OCI-LY1 (cell line): ENCODE data around the gene RASA3.

ENCODE experiments used
- H2AFZ ChIP-seq: fragments of 200-600 bp; sonication (generic), shearing (Covaris generic); 2 replicates; pipeline ENCODE4 v1.6.0; 2014; ENCODE audit warnings: antibody characterized with exemption, mild to moderate bottlenecking, low read length
- H3F3A ChIP-seq: fragments of 200-600 bp; sonication (generic), shearing (Covaris generic); 2 replicates; pipeline ENCODE4 v1.6.0; 2014; ENCODE audit warnings: mild to moderate bottlenecking, antibody characterized with exemption, low read length, moderate library complexity; ENCODE audit not compliant: insufficient read depth
- H3K27ac ChIP-seq: fragments of 200-600 bp; sonication (generic); 2 replicates; pipeline ENCODE4 v1.5.1; 2014; ENCODE audit warnings: low read length, mixed run types, mild to moderate bottlenecking, low read depth; ENCODE audit not compliant: poor library complexity, severe bottlenecking
- H3K27me3 ChIP-seq: fragments of 200-600 bp; sonication (generic); 2 replicates; pipeline ENCODE4 v1.6.0; 2014; ENCODE audit warnings: antibody characterized with exemption, mild to moderate bottlenecking, low read length, moderate library complexity; ENCODE audit not compliant: insufficient read depth
- H3K36me3 ChIP-seq: fragments of 200-600 bp; sonication (generic); 2 replicates; pipeline ENCODE4 v1.6.1; 2014; ENCODE audit warnings: mild to moderate bottlenecking, antibody characterized with exemption, low read length, moderate library complexity, mixed read lengths; ENCODE audit not compliant: insufficient read depth
- H3K4me1 ChIP-seq: fragments of 200-600 bp; sonication (generic); 2 replicates; pipeline ENCODE4 v1.5.1; 2014; ENCODE audit warnings: mild to moderate bottlenecking, low read length, moderate library complexity; ENCODE audit not compliant: insufficient read depth, severe bottlenecking
- H3K4me2 ChIP-seq: fragments of 200-600 bp; sonication (generic), shearing (Covaris generic); 2 replicates; pipeline ENCODE4 v1.6.1; 2014; ENCODE audit warnings: low read length
- H3K4me3 ChIP-seq: fragments of 200-600 bp; sonication (generic); 2 replicates; pipeline ENCODE4 v1.5.1; 2014; ENCODE audit warnings: low read length, low read depth, mild to moderate bottlenecking, mixed read lengths; ENCODE audit not compliant: poor library complexity, severe bottlenecking
- H3K79me2 ChIP-seq: fragments of 200-600 bp; shearing (Covaris generic); 2 replicates; pipeline ENCODE4 v1.6.1; 2016; ENCODE audit warnings: mixed run types, low read length, mixed read lengths; ENCODE audit not compliant: insufficient read depth
- H3K9ac ChIP-seq: fragments of 200-600 bp; sonication (generic), shearing (Covaris generic); 2 replicates; pipeline ENCODE4 v1.6.1; 2014; ENCODE audit warnings: mild to moderate bottlenecking, low read length, mixed read lengths
- H3K9me2 ChIP-seq: fragments of 200-600 bp; sonication (generic), shearing (Covaris generic); 2 replicates; pipeline ENCODE4 v1.6.1; 2014; ENCODE audit warnings: low read depth, mild to moderate bottlenecking, low read length, mixed read lengths
- H3K9me3 ChIP-seq: fragments of 200-600 bp; shearing (Covaris generic); 2 replicates; pipeline ENCODE4 v1.6.1; 2014; ENCODE audit warnings: low read length, mixed read lengths
- H4K20me1 ChIP-seq: fragments of 200-600 bp; sonication (generic), shearing (Covaris generic); 2 replicates; pipeline ENCODE4 v1.6.0; 2016; ENCODE audit warnings: mild to moderate bottlenecking, low read length; ENCODE audit not compliant: insufficient read depth
- EZH2 ChIP-seq: fragments of 200-600 bp; sonication (generic), shearing (Covaris generic); IDR thresholded peaks from 2 replicates; pipeline ENCODE4 v1.8.0; 2017; ENCODE audit warnings: borderline replicate concordance, mixed run types, mild to moderate bottlenecking, antibody characterized with exemption, low read length, moderate library complexity, mixed read lengths
- TF ChIP-seq, protein P1 (sequence below): fragments of 200-600 bp; sonication (generic), shearing (Covaris generic); IDR thresholded peaks from 2 replicates; pipeline ENCODE4 v1.5.1; 2017; ENCODE audit warnings: mild to moderate bottlenecking, antibody characterized with exemption, low read length, moderate library complexity, mixed read lengths

Gene RASA3

DNA sequence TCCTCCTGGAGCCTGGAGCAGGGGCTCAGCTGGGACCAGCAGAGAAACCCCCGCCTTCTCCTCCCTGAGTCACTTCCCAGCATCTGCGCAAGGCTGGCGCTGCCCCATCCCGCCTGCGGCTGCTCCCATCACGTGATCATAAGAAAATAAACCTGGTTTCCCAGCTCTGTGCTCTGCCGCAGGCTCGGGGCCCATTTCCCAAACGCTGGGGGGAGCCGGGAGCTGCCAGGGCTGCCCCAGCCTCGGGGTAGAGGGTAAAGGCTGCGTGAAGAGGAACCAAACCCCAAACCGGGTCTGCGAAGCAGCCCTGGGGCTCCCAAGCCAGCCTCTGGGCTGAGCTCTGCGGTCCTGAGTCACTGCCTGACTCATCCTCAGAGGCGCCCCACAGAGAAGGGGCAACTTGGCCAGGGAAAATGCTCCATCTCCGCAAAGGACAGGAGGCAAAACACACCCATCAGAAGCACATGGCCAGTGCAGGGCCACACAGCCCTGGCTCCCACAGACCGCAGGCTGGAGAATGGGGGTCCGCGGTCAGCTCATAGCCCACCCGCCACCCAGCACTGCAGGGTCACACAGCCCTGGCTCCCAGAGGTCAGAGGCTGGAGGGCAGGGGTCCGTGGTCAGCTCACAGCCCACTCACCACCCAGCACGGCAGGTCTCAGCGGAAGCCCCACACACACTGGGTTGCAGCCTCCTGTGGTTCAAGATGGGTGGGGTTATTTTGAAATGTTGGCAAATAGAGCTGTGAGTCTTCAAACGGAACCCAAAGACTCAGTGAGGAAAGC is 67.1 kb downstream of the RASA3 start:
- H2AFZ ChIP-seq, result no peak overlapping the region
- peak overlapping the region; percentile 81 for H3K27ac ChIP-seq
- no peaks in the 10 kb centered on the region for H3F3A ChIP-seq
- H3K79me2 ChIP-seq, result no peaks in the 10 kb centered on the region
- H4K20me1 ChIP-seq, result no peaks in the 10 kb centered on the region
- TF ChIP-seq, protein P1, sequence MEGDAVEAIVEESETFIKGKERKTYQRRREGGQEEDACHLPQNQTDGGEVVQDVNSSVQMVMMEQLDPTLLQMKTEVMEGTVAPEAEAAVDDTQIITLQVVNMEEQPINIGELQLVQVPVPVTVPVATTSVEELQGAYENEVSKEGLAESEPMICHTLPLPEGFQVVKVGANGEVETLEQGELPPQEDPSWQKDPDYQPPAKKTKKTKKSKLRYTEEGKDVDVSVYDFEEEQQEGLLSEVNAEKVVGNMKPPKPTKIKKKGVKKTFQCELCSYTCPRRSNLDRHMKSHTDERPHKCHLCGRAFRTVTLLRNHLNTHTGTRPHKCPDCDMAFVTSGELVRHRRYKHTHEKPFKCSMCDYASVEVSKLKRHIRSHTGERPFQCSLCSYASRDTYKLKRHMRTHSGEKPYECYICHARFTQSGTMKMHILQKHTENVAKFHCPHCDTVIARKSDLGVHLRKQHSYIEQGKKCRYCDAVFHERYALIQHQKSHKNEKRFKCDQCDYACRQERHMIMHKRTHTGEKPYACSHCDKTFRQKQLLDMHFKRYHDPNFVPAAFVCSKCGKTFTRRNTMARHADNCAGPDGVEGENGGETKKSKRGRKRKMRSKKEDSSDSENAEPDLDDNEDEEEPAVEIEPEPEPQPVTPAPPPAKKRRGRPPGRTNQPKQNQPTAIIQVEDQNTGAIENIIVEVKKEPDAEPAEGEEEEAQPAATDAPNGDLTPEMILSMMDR, result no peak
- no peaks in the 10 kb centered on the region for H3K27me3 ChIP-seq
- peak overlapping the region; percentile 61 for H3K4me2 ChIP-seq
- no peaks in the 10 kb centered on the region for H3K9me3 ChIP-seq
- H3K9me2 ChIP-seq, result no peaks in the 10 kb centered on the region
- no peaks in the 10 kb centered on the region for H3K36me3 ChIP-seq
- H3K9ac ChIP-seq, result peak overlapping the region; percentile 49; the same call in 1 of the 2 replicates
- peak overlapping the region; percentile 47 for H3K4me3 ChIP-seq
- peaks cover 52% of the 10 kb centered on the region for H3K4me1 ChIP-seq

- Histone ChIP-seq H4K20me1 (no peaks in the 10 kb centered on the region), H2AFZ (no peak overlapping the region), H3K79me2 (no peaks in the 10 kb centered on the region)
Observed at GRCh38 chr13:114064450-114065140, 67.8 kb downstream of the RASA3 start.

GRCh38 chr13:114063545-114064449 is 68.6 kb downstream of the RASA3 start:
- Histone ChIP-seq H3K27me3 (no peaks in the 10 kb centered on the region), H3K9me3 (no peaks in the 10 kb centered on the region), H3F3A (no peaks in the 10 kb centered on the region), H3K4me1 (peaks cover 49% of the 10 kb centered on the region), H3K9me2 (no peaks in the 10 kb centered on the region), H3K27ac (no peak overlapping the region), H3K36me3 (no peaks in the 10 kb centered on the region), H3K4me3 (peak overlapping the region; percentile 47), H2AFZ (no peak overlapping the region), H3K9ac (peak overlapping the region; percentile 49; the same call in 1 of the 2 replicates), H4K20me1 (no peaks in the 10 kb centered on the region), H3K4me2 (peak overlapping the region; percentile 61), H3K79me2 (no peaks in the 10 kb centered on the region)
- no peak for TF ChIP-seq EZH2
- TF ChIP-seq, protein P1, result no peak

More at GRCh38 chr13:114064450-114065140, 67.8 kb downstream of the RASA3 start:
- H3K9ac ChIP-seq, result peak overlapping the region; percentile 49; the same call in 1 of the 2 replicates
- peak overlapping the region; percentile 61 for H3K4me2 ChIP-seq
- peak overlapping the region; percentile 81 for H3K27ac ChIP-seq
- H3F3A ChIP-seq, result no peaks in the 10 kb centered on the region
- peak overlapping the region; percentile 47 for H3K4me3 ChIP-seq
- H3K36me3 ChIP-seq, result no peaks in the 10 kb centered on the region
- peaks cover 52% of the 10 kb centered on the region for H3K4me1 ChIP-seq
- 0 out of 2 replicates have a peak, but pooled peaks have one; percentile 82 for TF ChIP-seq EZH2
- TF ChIP-seq, protein P1, result no peak
- H3K27me3 ChIP-seq, result no peaks in the 10 kb centered on the region
- H3K9me3 ChIP-seq, result no peaks in the 10 kb centered on the region
- no peaks in the 10 kb centered on the region for H3K9me2 ChIP-seq
